Fibroblast of skin of right biceps (primary cell): Measurements from ENCODE around the gene PZP.
"Not testable (repeated sequence)": the region's sequence is repeated elsewhere in the genome, so short reads cannot be mapped to it uniquely, and the experiment has no call there.

Experiments used
- DNase-seq: peaks from one replicate; pipeline ENCODE4 v3.0.0-alpha.2; 2013

The PZP gene

GRCh38 chr12:9208229-9208628 is at the start of gene PZP:
TSS of gene PZP (minus strand) at chr12:9208395. CDS start at chr12:9208341, 54 bp downstream.
- DNase-seq: no peak

GRCh38 chr12:9256758-9257405 is 48.7 kb upstream of the PZP start:
- no peak for DNase-seq

- no peak for DNase-seq
Observed at GRCh38 chr12:9256341-9256740, 48.1 kb upstream of the PZP start.

- DNase-seq: no peak
Observed at GRCh38 chr12:9255837-9256236, 47.6 kb upstream of the PZP start.

- DNase-seq: no peak
Observed at GRCh38 chr12:9253464-9253863, 45.3 kb upstream of the PZP start.

- not testable (repeated sequence) for DNase-seq
Observed at GRCh38 chr12:9252791-9253190, 44.6 kb upstream of the PZP start.

- DNase-seq: no peak
Observed at GRCh38 chr12:9252256-9252655, 44.1 kb upstream of the PZP start.

- DNase-seq: no peak
Observed at GRCh38 chr12:9248435-9248834, 40.2 kb upstream of the PZP start.

GRCh38 chr12:9244894-9245293 is 36.7 kb upstream of the PZP start:
- DNase-seq: no peak

GRCh38 chr12:9243999-9244649 is 35.9 kb upstream of the PZP start:
- DNase-seq: no peak

- no peak for DNase-seq
Observed at GRCh38 chr12:9241301-9241700, 33.1 kb upstream of the PZP start.

- no peak for DNase-seq
Observed at GRCh38 chr12:9240776-9241175, 32.6 kb upstream of the PZP start.

- DNase-seq: not testable (repeated sequence)
Observed at GRCh38 chr12:9240004-9240635, 31.9 kb upstream of the PZP start.

GRCh38 chr12:9237286-9237685 is 29.1 kb upstream of the PZP start:
- DNase-seq: no peak

GRCh38 chr12:9235519-9235918 is 27.3 kb upstream of the PZP start:
- no peak for DNase-seq

GRCh38 chr12:9227950-9228349 is 19.8 kb upstream of the PZP start:
- no peak for DNase-seq

GRCh38 chr12:9223830-9224229 is 15.6 kb upstream of the PZP start:
- no peak for DNase-seq

- no peak for DNase-seq
Observed at GRCh38 chr12:9221483-9221882, 13.3 kb upstream of the PZP start.

- DNase-seq: not testable (repeated sequence)
Observed at GRCh38 chr12:9221011-9221410, 12.8 kb upstream of the PZP start.

- no peak for DNase-seq
Observed at GRCh38 chr12:9214534-9214933, 6.3 kb upstream of the PZP start.

- no peak for DNase-seq
Observed at GRCh38 chr12:9211687-9212086, 3.5 kb upstream of the PZP start.

GRCh38 chr12:9204380-9204779 is 3.8 kb downstream of the PZP start:
- no peak for DNase-seq

- no peak for DNase-seq
Observed at GRCh38 chr12:9198012-9198411, 10.2 kb downstream of the PZP start.

GRCh38 chr12:9184276-9184675 is 23.9 kb downstream of the PZP start:
- no peak for DNase-seq
